ENCODE data around the gene ATP5PD. TPM values are rescaled to one million over a fixed set of nuclear protein-coding genes. Genes with fewer than 3 reads are reported as not detected.

ATP5PD gene
- total and polyA plus RNA-seq, 2 of the 8 experiments (the other 6 are each of a cell fraction or from before 2014, with no cell fraction given): 335 to 407 TPM

GRCh38 chr17:75036643-75037268 is 10.0 kb downstream of the ATP5PD start:
- H4K8ac ChIP-seq (ENCODE audit: extremely low read depth, insufficient read depth, low read length): peak overlapping the region; percentile 16; the same call in 1 of the 2 replicates
- H2BK15ac ChIP-seq (ENCODE audit: low read length): no peak overlapping the region
- H3K27me3 ChIP-seq (replicated peaks in 1 of 4; ENCODE audit: control insufficient read depth in 3 of 4, extremely low read depth in 1 of 4, insufficient read depth in 3 of 4, low read length in 3 of 4): no peaks in the 10 kb centered on the region
- no peak overlapping the region for H2AFZ ChIP-seq (ENCODE audit: low read length)
- no peak for DNase-seq (ENCODE audit: low read depth in 1 of 2, low spot score in 2 of 2)
- no peak overlapping the region for H3K4ac ChIP-seq (replicated peaks; ENCODE audit: insufficient read length, low read depth, low read length)
- no peak overlapping the region for H3K4me2 ChIP-seq (ENCODE audit: insufficient read depth in 1 of 2, low read depth in 2 of 2, low read length in 2 of 2)
- no peak overlapping the region for H4K5ac ChIP-seq (ENCODE audit: insufficient read length, low read depth, low read length)
- H2AK5ac ChIP-seq (ENCODE audit: low read depth, low read length): peak overlapping the region; percentile 59; the same call in 1 of the 2 replicates
- peaks cover 5 to 10% (median 7%) of the 10 kb centered on the region in 4 experiments; a peak in 6 of 7 replicates for H3K4me1 ChIP-seq (replicated peaks in 1 of 4; ENCODE audit: control insufficient read depth in 3 of 4, insufficient read depth in 4 of 4, low read length in 3 of 4)
- H3K79me1 ChIP-seq (ENCODE audit: low read depth, low read length): no peaks in the 10 kb centered on the region
- no peak overlapping the region for H3K9ac ChIP-seq (replicated peaks in 1 of 4; ENCODE audit: extremely low read depth in 1 of 4, low read depth in 3 of 4, low read length in 3 of 4)
- POLR2A ChIA-PET (ENCODE audit: partially characterized antibody): interaction anchor here (0.9 to 3.7 kb wide), 10 partner anchors 8 to 118 kb away, joined by 3 to 63 read pairs (median 4); partner anchors contain the start of genes ATP5PD, KCTD2 and MRPL58
- no peak overlapping the region for H3K14ac ChIP-seq (ENCODE audit: insufficient read length)
- H3K9me3 ChIP-seq (ENCODE audit: insufficient read depth in 2 of 2, low read depth in 1 of 2, low read length in 1 of 2): no peaks in the 10 kb centered on the region
- no peak overlapping the region for H4K91ac ChIP-seq (replicated peaks; ENCODE audit: insufficient read length, low read length)
- H3K36me3 ChIP-seq (ENCODE audit: control insufficient read depth in 2 of 4, insufficient read depth in 4 of 4, low read length in 3 of 4): peaks cover 7 to 34% (median 23%) of the 10 kb centered on the region in 4 experiments; a peak in 7 of 8 replicates
- H3K79me2 ChIP-seq (ENCODE audit: control insufficient read depth in 1 of 2, insufficient read depth in 2 of 2, low read length in 2 of 2): no peaks in the 10 kb centered on the region
- H4K20me1 ChIP-seq (replicated peaks in 1 of 2; ENCODE audit: control insufficient read depth in 1 of 2, insufficient read depth in 2 of 2, low read length in 2 of 2): no peaks in the 10 kb centered on the region
- H3K23me2 ChIP-seq (ENCODE audit: low read depth, low read length): no peaks in the 10 kb centered on the region
- no peak overlapping the region for H3K4me3 ChIP-seq (ENCODE audit: extremely low read depth in 1 of 4, insufficient read depth in 2 of 4, low read depth in 3 of 4, low read length in 4 of 4)
- no peak overlapping the region for H2BK20ac ChIP-seq (ENCODE audit: low read length)
- H2BK12ac ChIP-seq (ENCODE audit: low read depth, low read length): peak overlapping the region; percentile 81
- H2BK5ac ChIP-seq (ENCODE audit: low read depth, low read length): peak overlapping the region; percentile 82; the same call in 1 of the 2 replicates
- 0 out of 2 replicates have a peak overlapping the region, but pooled peaks have one; percentile 7 for H3K27ac ChIP-seq (ENCODE audit: low read depth, low read length)
- H3K18ac ChIP-seq (ENCODE audit: extremely low read depth, low read length): 0 out of 2 replicates have a peak overlapping the region, but pooled peaks have one; percentile 38
- CTCF ChIA-PET (ENCODE audit: partially characterized antibody): interaction anchor here (0.6 to 3.4 kb wide), 5 partner anchors 22 to 112 kb away, joined by 3 to 28 read pairs (median 3); no protein-coding TSS in a partner anchor
- WGBS, 2 experiments (ENCODE audit: extremely low coverage in 1 of 2, insufficient coverage in 1 of 2, insufficient read length in 1 of 2, insufficient replicate concordance in 2 of 2, low coverage in 1 of 2, low lambda C conversion rate in 2 of 2, missing lambda C conversion rate in 1 of 2): 90% methylated on average over 27 of the region's 27 CpGs; no CpG with 5 or more reads in 1 of the 2 experiments
- H3K23ac ChIP-seq (ENCODE audit: insufficient read length): no peak overlapping the region
- FAIRE-seq: no peak
- no peak overlapping the region for H3K56ac ChIP-seq (replicated peaks; ENCODE audit: insufficient read length, low read depth, low read length)
- H2BK120ac ChIP-seq (replicated peaks; ENCODE audit: low read depth, low read length): no peak overlapping the region
- TF ChIP-seq TEAD4 (IDR thresholded peaks at IDR 0.05; ENCODE audit: low read depth, low read length) (no peak), GTF2F1 (IDR thresholded peaks at IDR 0.05; ENCODE audit: borderline replicate concordance, low read depth, low read length) (no peak), SRF (IDR thresholded peaks at IDR 0.05; ENCODE audit: low read depth, low read length) (no peak), SP4 (IDR thresholded peaks at IDR 0.05; ENCODE audit: low read length) (no peak), MAFK (IDR thresholded peaks at IDR 0.05; ENCODE audit: low read depth, low read length) (no peak), EP300 (IDR thresholded peaks at IDR 0.05; ENCODE audit: borderline replicate concordance in 1 of 2, low read depth in 2 of 2, low read length in 2 of 2) (no peak), CHD2 (IDR thresholded peaks at IDR 0.05; ENCODE audit: low read length) (no peak), ATF2 (IDR thresholded peaks at IDR 0.05; ENCODE audit: low read length) (no peak), SP2 (IDR thresholded peaks at IDR 0.05; ENCODE audit: low read length) (no peak), ZNF274 (IDR thresholded peaks at IDR 0.05; ENCODE audit: borderline replicate concordance, extremely low read depth, low read length) (no peak)
